Prostate gland (tissue), 2 donors: ENCODE data around the gene CPLANE2. TPM values are rescaled to one million over a fixed set of nuclear protein-coding genes. Genes with fewer than 3 reads are reported as not detected.

Experiments used
- DNase-seq: peaks from one replicate; pipeline ENCODE4 v3.0.0-alpha.2; 2019; ENCODE audit warnings: low spot score
- H3K27ac ChIP-seq, 2 donors: fragments of 200-600 bp; sonication (generic); 2 replicates each; pipeline ENCODE4 v1.5.1; 2017 to 2019
- H3K27me3 ChIP-seq: fragments of 200-600 bp; sonication (generic); replicated peaks from 2 replicates; pipeline ENCODE4 v1.5.1; 2019; ENCODE audit not compliant: insufficient read depth
- H3K36me3 ChIP-seq, 2 donors: fragments of 200-600 bp; sonication (generic); 1 replicate in 1 of 2; 2 replicates in 1 of 2; pipeline versions ENCODE4 v1.5.1 to v1.8.1; 2017 to 2019
- H3K4me1 ChIP-seq: fragments of 200-600 bp; sonication (generic); replicated peaks from 2 replicates; pipeline ENCODE4 v1.5.1; 2019
- H3K4me3 ChIP-seq, 2 donors: fragments of 200-600 bp; sonication (generic); 2 replicates each; pipeline ENCODE4 v1.5.1; 2017 to 2019
- H3K9me3 ChIP-seq: fragments of 200-600 bp; sonication (generic); 2 replicates; pipeline ENCODE4 v1.5.1; 2017
- CTCF ChIP-seq, 4 experiments: fragments of 200-600 bp in 2 of 4; fragments of 450-650 bp in 2 of 4; sonication (generic) in 2 of 4; IDR thresholded peaks; 1 replicate in 3 of 4; 2 replicates in 1 of 4; pipeline ENCODE4 v1.5.1; 2016 to 2019; ENCODE audit warnings: antibody characterized with exemption in 4 of 4, mild to moderate bottlenecking in 2 of 4, moderate library complexity in 2 of 4
- POLR2A ChIP-seq: fragments of 450-650 bp; IDR thresholded peaks from one replicate; pipeline ENCODE4 v1.6.1; 2016; ENCODE audit warnings: antibody characterized with exemption, mild to moderate bottlenecking
- POLR2AphosphoS5 ChIP-seq: sonication (generic); formaldehyde crosslinking; IDR thresholded peaks from one replicate; pipeline ENCODE4 v1.6.1; 2017; ENCODE audit warnings: antibody characterized with exemption
- WGBS: methylation state at CpG from one replicate; pipeline ENCODE4 v1.1.5; 2018; 5-methylcytosine and 5-hydroxymethylcytosine counted together
- intact Hi-C: fragments of 100-400 bp; cut with DNase I; formaldehyde crosslinking; loops from one replicate; pipeline ENCODE4 v1.14.2; 2022
- total RNA-seq, 2 donors: library from RNA; depleted of rRNA; stranded (reverse); fragments of >200 nt; gene quantifications; one replicate each; pipeline ENCODE4 v1.1.0, GENCODE V29; 2016

Gene CPLANE2
- total RNA-seq: 10 to 100 TPM in 1 of 2 donors, 1 to 10 TPM in 1; 5.5 to 12.9 TPM

DNA sequence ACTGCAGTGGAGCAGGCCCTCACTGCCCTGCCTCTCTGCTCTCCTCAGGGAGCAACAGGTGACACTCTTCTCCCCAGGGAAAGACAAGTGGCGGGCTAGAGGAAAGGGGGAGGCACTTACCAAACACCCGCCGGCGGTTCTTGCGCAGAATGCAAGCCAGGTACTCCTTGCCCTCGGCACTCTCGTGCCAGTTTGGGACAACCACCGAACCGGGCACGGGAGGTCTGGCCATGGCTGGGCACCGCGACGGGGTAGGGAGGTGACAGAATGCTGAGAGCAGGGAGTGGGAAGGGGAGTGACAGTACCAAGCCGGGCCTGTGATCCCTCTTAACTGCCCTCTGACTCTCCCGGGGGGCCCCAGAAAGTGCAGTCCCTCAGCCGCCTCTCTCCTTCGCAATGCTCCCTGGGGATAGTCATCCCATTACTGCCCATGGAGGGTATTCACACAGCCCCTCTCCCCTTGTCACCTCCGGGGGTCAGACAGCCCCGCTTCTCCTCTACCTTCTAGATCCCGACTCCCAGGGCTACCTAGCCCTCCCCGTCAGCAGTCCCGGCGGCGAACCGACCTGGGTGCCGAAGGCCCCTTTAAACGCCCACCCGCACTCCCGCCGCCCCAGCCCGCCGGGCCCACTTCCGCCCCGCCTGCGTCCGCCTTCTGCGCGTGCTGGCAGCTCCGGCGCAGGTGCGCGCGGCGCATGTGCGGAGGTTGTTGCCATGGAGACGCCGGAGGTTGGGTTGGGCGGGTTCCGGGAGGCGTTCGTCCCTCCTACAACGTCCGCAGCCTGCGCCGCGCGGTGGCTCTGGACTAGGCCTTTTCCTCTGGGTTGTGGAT is at the start of gene CPLANE2:
Gene CPLANE2 (minus strand): TSS at position 673 of the 832 bp plus-strand sequence. CDS start 441 bp downstream, at position 232.
- TF ChIP-seq CTCF (IDR thresholded peaks at IDR 0.05) (peak in 2 of 4 experiments; percentile 35 to 37), POLR2AphosphoS5 (peak; percentile 88), POLR2A (peak; percentile 83)
- peak; percentile 96 for DNase-seq
- H3K4me3 ChIP-seq: peak within 1 kb of the TSS; percentile 43 to 49
- H3K36me3 ChIP-seq: no peaks in the 10 kb centered on the region
- no peaks in the 10 kb centered on the region for H3K27me3 ChIP-seq
- intact Hi-C loops: no loop called here
- peaks cover 13% of the 10 kb centered on the region for H3K4me1 ChIP-seq
- H3K27ac ChIP-seq: peak within 1 kb of the TSS; percentile 83
- under 1% methylated on average over 56 of the region's 57 CpGs for WGBS
- H3K9me3 ChIP-seq: no peaks in the 10 kb centered on the region

GRCh38 chr1:16286122-16286521 is 49.1 kb upstream of the CPLANE2 start:
- 94% methylated on average over 4 of the region's 4 CpGs for WGBS
- no peak for DNase-seq
- Histone ChIP-seq H3K9me3 (no peaks in the 10 kb centered on the region), H3K27me3 (no peaks in the 10 kb centered on the region), H3K27ac (no peak overlapping the region), H3K36me3 (no peaks in the 10 kb centered on the region), H3K4me3 (no peak overlapping the region), H3K4me1 (no peaks in the 10 kb centered on the region)
- no peak for TF ChIP-seq POLR2A
- intact Hi-C loops: no loop called here

- Histone ChIP-seq H3K27ac (no peak overlapping the region), H3K9me3 (no peaks in the 10 kb centered on the region), H3K27me3 (no peaks in the 10 kb centered on the region), H3K4me1 (no peaks in the 10 kb centered on the region), H3K4me3 (no peak overlapping the region), H3K36me3 (no peaks in the 10 kb centered on the region)
- DNase-seq: no peak
- intact Hi-C loops: no loop called here
- TF ChIP-seq CTCF (IDR thresholded peaks at IDR 0.05) (no peak), POLR2A (no peak), POLR2AphosphoS5 (no peak)
- WGBS: 88% methylated on average over 2 of the region's 2 CpGs
These were observed 44.8 kb upstream of the CPLANE2 start for GRCh38 chr1:16281765-16282164.

GRCh38 chr1:16279186-16279585 is 42.2 kb upstream of the CPLANE2 start:
- no peak for DNase-seq
- Histone ChIP-seq H3K4me3 (no peak overlapping the region), H3K27me3 (no peaks in the 10 kb centered on the region), H3K9me3 (no peaks in the 10 kb centered on the region), H3K27ac (no peak overlapping the region), H3K36me3 (no peaks in the 10 kb centered on the region), H3K4me1 (no peaks in the 10 kb centered on the region)
- intact Hi-C loops: no loop called here
- WGBS: 87% methylated on average over 2 of the region's 2 CpGs
- TF ChIP-seq POLR2A (no peak), POLR2AphosphoS5 (no peak), CTCF (IDR thresholded peaks at IDR 0.05) (no peak)

GRCh38 chr1:16276302-16277030 is 39.5 kb upstream of the CPLANE2 start:
- Histone ChIP-seq H3K4me3 (no peak overlapping the region), H3K27me3 (no peaks in the 10 kb centered on the region), H3K27ac (no peak overlapping the region), H3K36me3 (no peaks in the 10 kb centered on the region), H3K4me1 (no peaks in the 10 kb centered on the region), H3K9me3 (no peaks in the 10 kb centered on the region)
- TF ChIP-seq POLR2AphosphoS5 (no peak), POLR2A (no peak), CTCF (IDR thresholded peaks at IDR 0.05) (no peak)
- WGBS: 94% methylated on average over 6 of the region's 6 CpGs
- intact Hi-C loops: no loop called here
- DNase-seq: no peak
